ENCODE data around the gene MARCHF2.

MARCHF2 gene

GRCh38 chr19:8473648-8474476 is 60.8 kb downstream of the MARCHF2 start:
- Histone ChIP-seq H2BK15ac (replicated peaks; ENCODE audit: low read depth) (no peak overlapping the region), H3K4me2 (ENCODE audit: low read length) (no peak overlapping the region), H3K23ac (ENCODE audit: low read length) (no peak overlapping the region), H3K79me1 (ENCODE audit: low read length) (peaks cover 26% of the 10 kb centered on the region), H3K27ac (ENCODE audit: low read depth, low read length) (no peak overlapping the region), H3K56ac (ENCODE audit: low read length) (no peak overlapping the region), H3K79me2 (ENCODE audit: control insufficient read depth, insufficient read depth, low read length) (peaks cover 71% of the 10 kb centered on the region), H3K4me3 (ENCODE audit: low read length) (no peak overlapping the region), H2AK5ac (ENCODE audit: low read length) (no peak overlapping the region), H4K8ac (ENCODE audit: low read depth, low read length) (no peak overlapping the region), H3K4ac (ENCODE audit: low read depth, low read length) (no peak overlapping the region), H3K4me1 (ENCODE audit: control insufficient read depth, low read depth, low read length) (no peaks in the 10 kb centered on the region), H3K27me3 (ENCODE audit: insufficient read depth, low read length, poor library complexity) (no peaks in the 10 kb centered on the region), H4K5ac (ENCODE audit: low read length) (no peak overlapping the region), H3K18ac (ENCODE audit: low read length) (no peak overlapping the region), H3K9ac (ENCODE audit: low read length) (no peak overlapping the region), H2BK5ac (ENCODE audit: low read length) (no peak overlapping the region), H3K36me3 (ENCODE audit: control insufficient read depth, insufficient read depth, low read length) (peaks cover 48% of the 10 kb centered on the region), H2BK120ac (ENCODE audit: low read depth, low read length) (no peak overlapping the region)
- DNase-seq = no peak
- WGBS (ENCODE audit: extremely low coverage, insufficient coverage, low lambda C conversion rate) = no CpG with 5 or more reads among the region's 6 CpGs

GRCh38 chr19:8475005-8475404 is 61.9 kb downstream of the MARCHF2 start:
- H3K56ac ChIP-seq (ENCODE audit: low read length) = no peak overlapping the region
- no peak overlapping the region for H2BK15ac ChIP-seq (replicated peaks; ENCODE audit: low read depth)
- H3K4ac ChIP-seq (ENCODE audit: low read depth, low read length) = no peak overlapping the region
- no peak overlapping the region for H3K23ac ChIP-seq (ENCODE audit: low read length)
- H3K79me1 ChIP-seq (ENCODE audit: low read length) = peaks cover 24% of the 10 kb centered on the region
- H3K4me3 ChIP-seq (ENCODE audit: low read length) = no peak overlapping the region
- H3K4me1 ChIP-seq (ENCODE audit: control insufficient read depth, low read depth, low read length) = no peaks in the 10 kb centered on the region
- no peak overlapping the region for H4K8ac ChIP-seq (ENCODE audit: low read depth, low read length)
- no peak overlapping the region for H2BK5ac ChIP-seq (ENCODE audit: low read length)
- H4K5ac ChIP-seq (ENCODE audit: low read length) = no peak overlapping the region
- peaks cover 66% of the 10 kb centered on the region for H3K79me2 ChIP-seq (ENCODE audit: control insufficient read depth, insufficient read depth, low read length)
- H3K18ac ChIP-seq (ENCODE audit: low read length) = no peak overlapping the region
- no peaks in the 10 kb centered on the region for H3K27me3 ChIP-seq (ENCODE audit: insufficient read depth, low read length, poor library complexity)
- no peak overlapping the region for H3K27ac ChIP-seq (ENCODE audit: low read depth, low read length)
- H3K9ac ChIP-seq (ENCODE audit: low read length) = no peak overlapping the region
- DNase-seq = no peak
- no CpG with 5 or more reads among the region's 1 CpG for WGBS (ENCODE audit: extremely low coverage, insufficient coverage, low lambda C conversion rate)
- H2BK120ac ChIP-seq (ENCODE audit: low read depth, low read length) = no peak overlapping the region
- no peak overlapping the region for H2AK5ac ChIP-seq (ENCODE audit: low read length)
- no peak overlapping the region for H3K4me2 ChIP-seq (ENCODE audit: low read length)
- peaks cover 42% of the 10 kb centered on the region for H3K36me3 ChIP-seq (ENCODE audit: control insufficient read depth, insufficient read depth, low read length)

GRCh38 chr19:8476524-8476923 is 63.4 kb downstream of the MARCHF2 start:
- Histone ChIP-seq H4K8ac (ENCODE audit: low read depth, low read length) (no peak overlapping the region), H3K4me1 (ENCODE audit: control insufficient read depth, low read depth, low read length) (no peaks in the 10 kb centered on the region), H2AK5ac (ENCODE audit: low read length) (no peak overlapping the region), H3K9ac (ENCODE audit: low read length) (no peak overlapping the region), H3K79me1 (ENCODE audit: low read length) (peaks cover 25% of the 10 kb centered on the region), H3K4me2 (ENCODE audit: low read length) (no peak overlapping the region), H2BK15ac (replicated peaks; ENCODE audit: low read depth) (no peak overlapping the region), H3K56ac (ENCODE audit: low read length) (no peak overlapping the region), H3K18ac (ENCODE audit: low read length) (no peak overlapping the region), H3K27ac (ENCODE audit: low read depth, low read length) (no peak overlapping the region), H3K4ac (ENCODE audit: low read depth, low read length) (no peak overlapping the region), H2BK120ac (ENCODE audit: low read depth, low read length) (no peak overlapping the region), H2BK5ac (ENCODE audit: low read length) (no peak overlapping the region), H3K79me2 (ENCODE audit: control insufficient read depth, insufficient read depth, low read length) (peaks cover 67% of the 10 kb centered on the region), H3K36me3 (ENCODE audit: control insufficient read depth, insufficient read depth, low read length) (peaks cover 35% of the 10 kb centered on the region), H3K27me3 (ENCODE audit: insufficient read depth, low read length, poor library complexity) (no peaks in the 10 kb centered on the region), H4K5ac (ENCODE audit: low read length) (no peak overlapping the region), H3K4me3 (ENCODE audit: low read length) (no peak overlapping the region), H3K23ac (ENCODE audit: low read length) (no peak overlapping the region)
- DNase-seq = no peak
- no CpG with 5 or more reads among the region's 8 CpGs for WGBS (ENCODE audit: extremely low coverage, insufficient coverage, low lambda C conversion rate)

GRCh38 chr19:8477889-8478288 is 64.8 kb downstream of the MARCHF2 start:
- no peak overlapping the region for H4K5ac ChIP-seq (ENCODE audit: low read length)
- H2BK15ac ChIP-seq (replicated peaks; ENCODE audit: low read depth) = no peak overlapping the region
- no peak overlapping the region for H3K23ac ChIP-seq (ENCODE audit: low read length)
- H3K27me3 ChIP-seq (ENCODE audit: insufficient read depth, low read length, poor library complexity) = no peaks in the 10 kb centered on the region
- no peak overlapping the region for H3K9ac ChIP-seq (ENCODE audit: low read length)
- H2AK5ac ChIP-seq (ENCODE audit: low read length) = no peak overlapping the region
- no peak overlapping the region for H4K8ac ChIP-seq (ENCODE audit: low read depth, low read length)
- peaks cover 72% of the 10 kb centered on the region for H3K79me2 ChIP-seq (ENCODE audit: control insufficient read depth, insufficient read depth, low read length)
- no CpG with 5 or more reads among the region's 4 CpGs for WGBS (ENCODE audit: extremely low coverage, insufficient coverage, low lambda C conversion rate)
- H3K56ac ChIP-seq (ENCODE audit: low read length) = no peak overlapping the region
- DNase-seq = no peak
- H2BK5ac ChIP-seq (ENCODE audit: low read length) = no peak overlapping the region
- no peak overlapping the region for H3K27ac ChIP-seq (ENCODE audit: low read depth, low read length)
- H3K4ac ChIP-seq (ENCODE audit: low read depth, low read length) = no peak overlapping the region
- peaks cover 29% of the 10 kb centered on the region for H3K79me1 ChIP-seq (ENCODE audit: low read length)
- no peak overlapping the region for H3K18ac ChIP-seq (ENCODE audit: low read length)
- H3K4me2 ChIP-seq (ENCODE audit: low read length) = no peak overlapping the region
- peaks cover 33% of the 10 kb centered on the region for H3K36me3 ChIP-seq (ENCODE audit: control insufficient read depth, insufficient read depth, low read length)
- H2BK120ac ChIP-seq (ENCODE audit: low read depth, low read length) = no peak overlapping the region
- no peak overlapping the region for H3K4me3 ChIP-seq (ENCODE audit: low read length)
- H3K4me1 ChIP-seq (ENCODE audit: control insufficient read depth, low read depth, low read length) = no peaks in the 10 kb centered on the region

- H3K4me1 ChIP-seq (ENCODE audit: control insufficient read depth, low read depth, low read length) = no peaks in the 10 kb centered on the region
- no peak overlapping the region for H2BK5ac ChIP-seq (ENCODE audit: low read length)
- H3K36me3 ChIP-seq (ENCODE audit: control insufficient read depth, insufficient read depth, low read length) = peaks cover 32% of the 10 kb centered on the region
- peaks cover 32% of the 10 kb centered on the region for H3K79me1 ChIP-seq (ENCODE audit: low read length)
- WGBS (ENCODE audit: extremely low coverage, insufficient coverage, low lambda C conversion rate) = no CpG with 5 or more reads among the region's 3 CpGs
- no peak overlapping the region for H3K4me2 ChIP-seq (ENCODE audit: low read length)
- H2AK5ac ChIP-seq (ENCODE audit: low read length) = no peak overlapping the region
- H4K8ac ChIP-seq (ENCODE audit: low read depth, low read length) = no peak overlapping the region
- no peak overlapping the region for H3K56ac ChIP-seq (ENCODE audit: low read length)
- H3K79me2 ChIP-seq (ENCODE audit: control insufficient read depth, insufficient read depth, low read length) = peaks cover 73% of the 10 kb centered on the region
- no peak overlapping the region for H3K9ac ChIP-seq (ENCODE audit: low read length)
- DNase-seq = no peak
- H3K27me3 ChIP-seq (ENCODE audit: insufficient read depth, low read length, poor library complexity) = no peaks in the 10 kb centered on the region
- H3K4ac ChIP-seq (ENCODE audit: low read depth, low read length) = no peak overlapping the region
- no peak overlapping the region for H2BK120ac ChIP-seq (ENCODE audit: low read depth, low read length)
- H3K27ac ChIP-seq (ENCODE audit: low read depth, low read length) = no peak overlapping the region
- H4K5ac ChIP-seq (ENCODE audit: low read length) = no peak overlapping the region
- no peak overlapping the region for H3K4me3 ChIP-seq (ENCODE audit: low read length)
- H2BK15ac ChIP-seq (replicated peaks; ENCODE audit: low read depth) = no peak overlapping the region
- H3K23ac ChIP-seq (ENCODE audit: low read length) = no peak overlapping the region
- H3K18ac ChIP-seq (ENCODE audit: low read length) = no peak overlapping the region
Observed at GRCh38 chr19:8478598-8478997, 65.5 kb downstream of the MARCHF2 start.

- H2BK15ac ChIP-seq (replicated peaks; ENCODE audit: low read depth) = no peak overlapping the region
- WGBS (ENCODE audit: extremely low coverage, insufficient coverage, low lambda C conversion rate) = no CpG with 5 or more reads among the region's 11 CpGs
- H3K27ac ChIP-seq (ENCODE audit: low read depth, low read length) = no peak overlapping the region
- H3K18ac ChIP-seq (ENCODE audit: low read length) = no peak overlapping the region
- no peak overlapping the region for H3K23ac ChIP-seq (ENCODE audit: low read length)
- no peak overlapping the region for H4K8ac ChIP-seq (ENCODE audit: low read depth, low read length)
- no peak overlapping the region for H2BK5ac ChIP-seq (ENCODE audit: low read length)
- no peak overlapping the region for H4K5ac ChIP-seq (ENCODE audit: low read length)
- H3K36me3 ChIP-seq (ENCODE audit: control insufficient read depth, insufficient read depth, low read length) = peaks cover 27% of the 10 kb centered on the region
- no peak overlapping the region for H3K4me2 ChIP-seq (ENCODE audit: low read length)
- H3K4me1 ChIP-seq (ENCODE audit: control insufficient read depth, low read depth, low read length) = no peaks in the 10 kb centered on the region
- no peak overlapping the region for H3K4ac ChIP-seq (ENCODE audit: low read depth, low read length)
- no peak overlapping the region for H3K56ac ChIP-seq (ENCODE audit: low read length)
- no peak overlapping the region for H3K9ac ChIP-seq (ENCODE audit: low read length)
- H3K4me3 ChIP-seq (ENCODE audit: low read length) = no peak overlapping the region
- no peak overlapping the region for H2AK5ac ChIP-seq (ENCODE audit: low read length)
- peaks cover 54% of the 10 kb centered on the region for H3K79me2 ChIP-seq (ENCODE audit: control insufficient read depth, insufficient read depth, low read length)
- H2BK120ac ChIP-seq (ENCODE audit: low read depth, low read length) = no peak overlapping the region
- peaks cover 26% of the 10 kb centered on the region for H3K79me1 ChIP-seq (ENCODE audit: low read length)
- no peaks in the 10 kb centered on the region for H3K27me3 ChIP-seq (ENCODE audit: insufficient read depth, low read length, poor library complexity)
- no peak for DNase-seq
Observed at GRCh38 chr19:8481201-8481600, 68.1 kb downstream of the MARCHF2 start.

All from mesendoderm (in vitro differentiated cells).